D721Med (cell line): Measurements from ENCODE around the gene HAVCR2.

Experiments
- DNase-seq: peaks from one replicate; pipeline ENCODE4 v3.0.0; 2011; ENCODE audit warnings: low spot score; ENCODE audit not compliant: insufficient read length
- FAIRE-seq: peaks from 2 replicates; lab custom pipeline; 2011; peaks lifted over from hg19 to GRCh38; lab: Jason Lieb, UNC
- CTCF ChIP-seq: IDR thresholded peaks from 2 replicates; pipeline ENCODE4 v1.5.1; 2012; ENCODE audit warnings: mild to moderate bottlenecking, control low read depth; ENCODE audit not compliant: insufficient read depth; ENCODE audit errors: missing control alignments

HAVCR2 gene

GRCh38 chr5:157088342-157088990 lies 20.4 kb downstream of the HAVCR2 start:
- no peak for DNase-seq
- TF ChIP-seq CTCF: no peak
- FAIRE-seq: no peak

GRCh38 chr5:157086751-157087359 lies 22.0 kb downstream of the HAVCR2 start:
- FAIRE-seq (no peak), DNase-seq (no peak)
- no peak for TF ChIP-seq CTCF

GRCh38 chr5:157085930-157086329 lies 22.9 kb downstream of the HAVCR2 start:
- FAIRE-seq (no peak), DNase-seq (no peak)

GRCh38 chr5:157080286-157080685 lies 28.6 kb downstream of the HAVCR2 start:
- TF ChIP-seq CTCF: no peak
- DNase-seq: no peak
- no peak for FAIRE-seq

More at GRCh38 chr5:157085930-157086329, 22.9 kb downstream of the HAVCR2 start:
- no peak for TF ChIP-seq CTCF

- FAIRE-seq: no peak
- TF ChIP-seq CTCF: no peak
- DNase-seq: no peak
Measured at GRCh38 chr5:157076558-157076957, 32.3 kb downstream of the HAVCR2 start.

GRCh38 chr5:157072508-157072907 lies 36.3 kb downstream of the HAVCR2 start:
- DNase-seq: no peak
- no peak for TF ChIP-seq CTCF
- no peak for FAIRE-seq

- TF ChIP-seq CTCF: no peak
- no peak for DNase-seq
- FAIRE-seq: no peak
Measured at GRCh38 chr5:157069949-157070348, 38.9 kb downstream of the HAVCR2 start.
